IMR-90 (cell line): Measurements from ENCODE around the gene POFUT2. TPM values are rescaled to one million over a fixed set of nuclear protein-coding genes. Genes with fewer than 3 reads are reported as not detected.

Experiments
- ATAC-seq: fragments of 200-7000 bp; cut with Tn5 transposase; 2 replicates; pipeline ENCODE4 v1.9.1; 2020; ENCODE audit warnings: low read depth, mild to moderate bottlenecking, moderate library complexity
- BruUV-seq: library from RNA; stranded (reverse); fragments of 400-500 nt; replicated peaks from 2 replicates; lab custom pipeline; 2021; lab: Mats Ljungman, UMichigan
- CTCF ChIA-PET: fragments of 300-600 bp; formaldehyde crosslinking; extraction: SDS; loops from one replicate; lab custom pipeline; 2021; ENCODE audit warnings: antibody characterized with exemption; lab: Yijun Ruan, JAX
- POLR2A ChIA-PET: fragments of 300-600 bp; sonication (Branson Sonifier 250); formaldehyde crosslinking; loops from one replicate; lab custom pipeline; 2022; ENCODE audit warnings: antibody characterized with exemption; ENCODE audit not compliant: unreplicated experiment; lab: Charles Lee
- DNase-seq: peaks from one replicate; pipeline ENCODE4 v3.0.0; 2013
- H2AFZ ChIP-seq: replicated peaks from 2 replicates; pipeline ENCODE3; 2013; ENCODE audit warnings: low read length, mild to moderate bottlenecking; ENCODE audit not compliant: poor library complexity
- H2AK5ac ChIP-seq: 2 replicates; pipeline ENCODE4 v1.6.1; 2013; ENCODE audit warnings: low read depth, low read length, inconsistent platforms
- H2AK9ac ChIP-seq: replicated peaks from 2 replicates; pipeline ENCODE3; 2013; ENCODE audit warnings: mild to moderate bottlenecking, low read depth, low read length, moderate library complexity; ENCODE audit not compliant: poor library complexity
- H2BK120ac ChIP-seq: 2 replicates; pipeline ENCODE4 v1.6.1; 2013; ENCODE audit warnings: low read depth, low read length, inconsistent platforms
- H2BK15ac ChIP-seq: 3 replicates; pipeline ENCODE4 v1.6.1; 2013; ENCODE audit warnings: low read depth, low read length, inconsistent platforms
- H2BK20ac ChIP-seq: 2 replicates; pipeline ENCODE4 v1.6.1; 2013; ENCODE audit warnings: low read depth, mild to moderate bottlenecking, inconsistent platforms, low read length, moderate library complexity
- H2BK5ac ChIP-seq: 2 replicates; pipeline ENCODE4 v1.6.1; 2013; ENCODE audit warnings: mild to moderate bottlenecking, low read depth, low read length, inconsistent platforms; ENCODE audit not compliant: poor library complexity, severe bottlenecking
- H3K14ac ChIP-seq: replicated peaks from 2 replicates; pipeline ENCODE4 v1.6.1; 2013; ENCODE audit warnings: low read depth, low read length, inconsistent platforms
- H3K18ac ChIP-seq: 2 replicates; pipeline ENCODE4 v1.6.1; 2013; ENCODE audit warnings: low read depth, low read length, control low read depth
- H3K23ac ChIP-seq: 2 replicates; pipeline ENCODE4 v1.6.1; 2013; ENCODE audit warnings: low read depth, low read length, inconsistent platforms
- H3K27ac ChIP-seq: 2 replicates; pipeline ENCODE4 v1.5.1; 2013; ENCODE audit warnings: mild to moderate bottlenecking, control low read depth, low read length; ENCODE audit not compliant: insufficient read depth
- H3K27me3 ChIP-seq: 2 replicates; pipeline ENCODE4 v1.6.1; 2013; ENCODE audit warnings: low read length; ENCODE audit not compliant: control insufficient read depth, insufficient read depth
- H3K36me3 ChIP-seq: 2 replicates; pipeline ENCODE4 v1.6.1; 2013; ENCODE audit warnings: low read length, mixed read lengths; ENCODE audit not compliant: control insufficient read depth, insufficient read depth
- H3K4ac ChIP-seq: 2 replicates; pipeline ENCODE4 v1.6.1; 2013; ENCODE audit warnings: low read depth, low read length, inconsistent platforms
- H3K4me1 ChIP-seq: 2 replicates; pipeline ENCODE4 v1.6.1; 2013; ENCODE audit warnings: low read length, mixed read lengths; ENCODE audit not compliant: control insufficient read depth, insufficient read depth
- H3K4me2 ChIP-seq: 2 replicates; pipeline ENCODE4 v1.6.1; 2013; ENCODE audit warnings: low read depth, mild to moderate bottlenecking, control low read depth, low read length, moderate library complexity
- H3K4me3 ChIP-seq: 2 replicates; pipeline ENCODE4 v1.5.1; 2013; ENCODE audit warnings: low read depth, mild to moderate bottlenecking, control low read depth, low read length, moderate library complexity; ENCODE audit not compliant: insufficient read depth
- H3K56ac ChIP-seq: 2 replicates; pipeline ENCODE4 v1.6.1; 2013; ENCODE audit warnings: low read length, inconsistent platforms; ENCODE audit not compliant: insufficient read depth; ENCODE audit errors: extremely low read depth
- H3K79me1 ChIP-seq, 2 experiments: 2 replicates each; pipeline ENCODE4 v1.6.1; 2013; ENCODE audit warnings: low read length in 2 of 2, inconsistent platforms in 1 of 2, low read depth in 1 of 2
- H3K9ac ChIP-seq: 2 replicates; pipeline ENCODE4 v1.6.1; 2013; ENCODE audit warnings: low read depth, low read length, control low read depth
- H3K9me1 ChIP-seq: 2 replicates; pipeline ENCODE4 v1.6.1; 2013; ENCODE audit warnings: low read length, inconsistent platforms; ENCODE audit not compliant: insufficient read depth
- H3K9me3 ChIP-seq: 2 replicates; pipeline ENCODE4 v1.6.1; 2013; ENCODE audit warnings: low read length; ENCODE audit not compliant: control insufficient read depth, insufficient read depth
- H4K20me1 ChIP-seq: 2 replicates; pipeline ENCODE4 v1.6.1; 2013; ENCODE audit warnings: low read length, inconsistent platforms; ENCODE audit not compliant: insufficient read depth
- H4K5ac ChIP-seq: 2 replicates; pipeline ENCODE4 v1.6.1; 2013; ENCODE audit warnings: mild to moderate bottlenecking, low read depth, low read length, control low read depth
- H4K8ac ChIP-seq, 2 experiments: 2 replicates each; pipeline ENCODE4 v1.6.1; 2013; ENCODE audit warnings: low read depth in 2 of 2, low read length in 2 of 2, control low read depth in 1 of 2, inconsistent platforms in 1 of 2
- H4K91ac ChIP-seq: 2 replicates; pipeline ENCODE4 v1.6.1; 2013; ENCODE audit warnings: low read depth, low read length, inconsistent platforms; ENCODE audit not compliant: insufficient read depth
- MAFK ChIP-seq: IDR thresholded peaks from 2 replicates; pipeline ENCODE4 v1.6.1; 2012; ENCODE audit warnings: low read depth, low read length, improper control_type of control experiment
- WGBS, 2 experiments: methylation state at CpG; one replicate each; pipeline versions ENCODE4 v1.1.5 to v1.1.7; 2013; ENCODE audit warnings: missing lambda C conversion rate in 2 of 2; ENCODE audit not compliant: insufficient read length in 1 of 2; ENCODE audit errors: extremely low coverage in 2 of 2; 5-methylcytosine and 5-hydroxymethylcytosine counted together
- dilution Hi-C: fragments of 300-500 bp; cut with HindIII; formaldehyde crosslinking; loops from one replicate; pipeline ENCODE4 v1.14.3; 2018; ENCODE audit warnings: low sequenced_read_pairs; ENCODE audit not compliant: unreplicated experiment
- in situ Hi-C: fragments of 300-500 bp; cut with MboI; formaldehyde crosslinking; loops from 3 replicates; pipeline ENCODE4 v1.14.3; 2019; ENCODE audit warnings: low sequenced_read_pairs, inconsistent platforms, mixed read lengths
- intact Hi-C: fragments of 100-400 bp; cut with micrococcal nuclease; formaldehyde crosslinking; loops from 2 replicates; pipeline ENCODE4 v1.10.0; 2022
- polyA plus RNA-seq, 3 experiments: library from polyadenylated mRNA; depleted of rRNA; stranded (reverse); fragments of >200 nt; gene quantifications; 2 replicates each; pipeline ENCODE4 v1.2.3, GENCODE V29; 2012; ENCODE audit warnings: low replicate concordance in 1 of 3
- total RNA-seq: library from RNA; depleted of rRNA; stranded (reverse); fragments of >200 nt; gene quantifications from 2 replicates; pipeline ENCODE4 v1.2.3, GENCODE V29; 2012

Gene POFUT2
- total and polyA plus RNA-seq, 2 of the 4 experiments (the other 2 are of a cell fraction): 18.8 to 59.3 TPM

- 98% methylated on average over 16 of the region's 16 CpGs; no CpG with 5 or more reads in 1 of the 2 experiments for WGBS, 2 experiments
- Histone ChIP-seq H2AFZ (no peak overlapping the region), H3K14ac (no peak overlapping the region), H2BK5ac (no peak overlapping the region), H4K5ac (no peak overlapping the region), H3K56ac (no peak overlapping the region), H2BK15ac (no peak overlapping the region), H3K9me1 (peaks cover 4% of the 10 kb centered on the region; the same call in 1 of the 2 replicates), H4K91ac (no peak overlapping the region), H3K4me2 (no peak overlapping the region), H2AK9ac (no peak overlapping the region), H3K79me1 (peaks cover 3 to 38% of the 10 kb centered on the region in 2 experiments), H3K9me3 (no peaks in the 10 kb centered on the region), H2BK120ac (no peak overlapping the region), H2BK20ac (no peak overlapping the region), H4K8ac (no peak overlapping the region), H3K4me3 (no peak overlapping the region), H3K27ac (no peak overlapping the region), H3K27me3 (no peaks in the 10 kb centered on the region), H3K23ac (no peak overlapping the region), H4K20me1 (peaks cover 52% of the 10 kb centered on the region), H3K18ac (no peak overlapping the region), H3K36me3 (peaks cover 60% of the 10 kb centered on the region), H2AK5ac (no peak overlapping the region), H3K4me1 (no peaks in the 10 kb centered on the region), H3K9ac (no peak overlapping the region), H3K4ac (no peak overlapping the region)
- intact Hi-C loops: no loop called here
- in situ Hi-C loops: no loop called here
- ATAC-seq (no peak), DNase-seq (no peak)
- no TSS peak for BruUV-seq
- no peak for TF ChIP-seq MAFK
- dilution Hi-C loops: no loop called here
- ChIA-PET CTCF (no interaction called here), POLR2A (no interaction called here)
These were observed 20.3 kb downstream of the POFUT2 start for GRCh38 chr21:45267390-45267760.
